HepG2 (cell line): ENCODE data around the gene EPHB4. TPM values are rescaled to one million over a fixed set of nuclear protein-coding genes. Genes with fewer than 3 reads are reported as not detected.

Experiments
- ADNP ChIP-seq: sonication (generic); formaldehyde crosslinking; IDR thresholded peaks from 2 replicates; pipeline ENCODE4 v1.4.0; 2020; ENCODE audit warnings: missing genetic modification reagents
- ATM ChIP-seq: fragments of 450-650 bp; IDR thresholded peaks from 2 replicates; pipeline ENCODE4 v1.7.1; 2017; ENCODE audit warnings: mild to moderate bottlenecking, borderline replicate concordance
- FOXO1 ChIP-seq: sonication (generic); formaldehyde crosslinking; IDR thresholded peaks from 2 replicates; pipeline ENCODE4 v1.4.0; 2020; ENCODE audit warnings: missing genetic modification reagents
- GABPB1 ChIP-seq: IDR thresholded peaks from 2 replicates; pipeline ENCODE4 v1.6.1; 2016; ENCODE audit warnings: mild to moderate bottlenecking, missing genetic modification reagents, moderate library complexity, missing compliant biosample characterization
- GATAD2A ChIP-seq: IDR thresholded peaks from 2 replicates; pipeline ENCODE4 v1.6.1; 2016
- HIVEP1 ChIP-seq: sonication (generic); formaldehyde crosslinking; IDR thresholded peaks from 2 replicates; pipeline ENCODE4 v1.4.0; 2020; ENCODE audit warnings: mild to moderate bottlenecking, missing genetic modification reagents
- NKX3-1 ChIP-seq: sonication (generic); formaldehyde crosslinking; IDR thresholded peaks from 2 replicates; pipeline ENCODE4 v1.5.0; 2020; ENCODE audit warnings: missing genetic modification reagents
- PHF20 ChIP-seq: sonication (generic); formaldehyde crosslinking; IDR thresholded peaks from 2 replicates; pipeline ENCODE4 v1.5.0; 2020; ENCODE audit warnings: mild to moderate bottlenecking, missing genetic modification reagents
- PPARG ChIP-seq: conservative IDR thresholded peaks from 2 replicates; pipeline ENCODE4 v1.6.1; 2016; ENCODE audit warnings: missing biosample characterization, missing genetic modification reagents
- RBFOX2 ChIP-seq: fragments of 200-400 bp; formaldehyde crosslinking; IDR thresholded peaks from 2 replicates; pipeline ENCODE4 v1.6.1; 2017; ENCODE audit warnings: low read depth, mild to moderate bottlenecking, low read length
- SMC3 ChIP-seq: IDR thresholded peaks from 2 replicates; pipeline ENCODE4 v1.6.1; 2011; ENCODE audit warnings: low read length, improper control_type of control experiment
- SP4 ChIP-seq: sonication (generic); formaldehyde crosslinking; IDR thresholded peaks from 2 replicates; pipeline ENCODE4 v1.8.1; 2023; ENCODE audit warnings: mild to moderate bottlenecking, missing genetic modification reagents
- SRSF4 ChIP-seq: fragments of 200-400 bp; formaldehyde crosslinking; IDR thresholded peaks from one replicate; pipeline ENCODE4 v1.6.1; 2018; ENCODE audit warnings: mild to moderate bottlenecking, low read depth, low read length, moderate library complexity; ENCODE audit not compliant: poor library complexity, severe bottlenecking
- ZBTB7B ChIP-seq: sonication (generic); formaldehyde crosslinking; IDR thresholded peaks from 2 replicates; pipeline ENCODE4 v1.4.0; 2020; ENCODE audit warnings: missing genetic modification reagents
- ZFP90 ChIP-seq: sonication (generic); formaldehyde crosslinking; IDR thresholded peaks from 2 replicates; pipeline ENCODE4 v1.8.0; 2022; ENCODE audit warnings: missing genetic modification reagents, mild to moderate bottlenecking, inconsistent platforms, borderline replicate concordance
- ZFY ChIP-seq: sonication (generic); formaldehyde crosslinking; IDR thresholded peaks from 2 replicates; pipeline ENCODE4 v1.4.0; 2020; ENCODE audit warnings: missing genetic modification reagents
- ZNF329 ChIP-seq: sonication (generic); formaldehyde crosslinking; IDR thresholded peaks from 2 replicates; pipeline ENCODE4 v1.9.0; 2021; ENCODE audit warnings: low read depth, mild to moderate bottlenecking, missing genetic modification reagents
- ZNF44 ChIP-seq: sonication (generic); formaldehyde crosslinking; IDR thresholded peaks from 2 replicates; pipeline ENCODE4 v1.5.1; 2020; ENCODE audit warnings: mild to moderate bottlenecking, missing genetic modification reagents
- ZNF501 ChIP-seq: sonication (generic); formaldehyde crosslinking; IDR thresholded peaks from 2 replicates; pipeline ENCODE4 v1.5.1; 2020; ENCODE audit warnings: mild to moderate bottlenecking, moderate library complexity, missing genetic modification reagents
- ZNF737 ChIP-seq: sonication (generic); formaldehyde crosslinking; IDR thresholded peaks from 2 replicates; pipeline ENCODE4 v1.5.0; 2020; ENCODE audit warnings: missing genetic modification reagents, mild to moderate bottlenecking, borderline replicate concordance
- ZNF746 ChIP-seq: sonication (generic); formaldehyde crosslinking; IDR thresholded peaks from 2 replicates; pipeline ENCODE4 v1.8.0; 2022; ENCODE audit warnings: mild to moderate bottlenecking, missing genetic modification reagents
- polyA plus RNA-seq, 8 experiments: library from polyadenylated mRNA; depleted of rRNA in 3 of 8; stranded (reverse) in 7 of 8; unstranded in 1 of 8; fragments of >200 nt; fragmentation: Illumina TruSeq in 4 of 8; extraction: Trizol in 4 of 8; gene quantifications; 2 replicates each; pipeline versions ENCODE4 v1.2.1 to v1.2.3, GENCODE V29; 2011 to 2016; ENCODE audit warnings: low read depth in 4 of 8, missing spikeins in 1 of 8, mixed read lengths in 1 of 8; ENCODE audit not compliant: insufficient read depth in 1 of 8
- total RNA-seq, 5 experiments: library from RNA; depleted of rRNA; stranded (reverse); fragments of >200 nt; fragmentation: Illumina TruSeq; extraction: Trizol; gene quantifications; 2 replicates each; pipeline ENCODE4 v1.2.3, GENCODE V29; 2016; ENCODE audit warnings: low read depth in 1 of 5
- TF ChIP-seq, protein P1 (sequence below): sonication (generic); formaldehyde crosslinking; IDR thresholded peaks from 2 replicates; pipeline ENCODE4 v1.4.0; 2020; ENCODE audit warnings: mild to moderate bottlenecking, missing genetic modification reagents
- TF ChIP-seq, protein P2 (sequence below): sonication (generic); formaldehyde crosslinking; IDR thresholded peaks from 2 replicates; pipeline ENCODE4 v1.4.0; 2020; ENCODE audit warnings: missing genetic modification reagents
- TF ChIP-seq, protein P3 (sequence below): sonication (generic); formaldehyde crosslinking; IDR thresholded peaks from 2 replicates; pipeline ENCODE4 v1.4.0; 2020; ENCODE audit warnings: missing genetic modification reagents
- TF ChIP-seq, protein P4 (sequence below): sonication (generic); formaldehyde crosslinking; IDR thresholded peaks from 2 replicates; pipeline ENCODE4 v1.5.1; 2020; ENCODE audit warnings: mild to moderate bottlenecking, missing genetic modification reagents, moderate library complexity
- TF ChIP-seq, protein P5 (sequence below): sonication (generic); formaldehyde crosslinking; IDR thresholded peaks from 2 replicates; pipeline ENCODE4 v1.8.1; 2023; ENCODE audit warnings: mild to moderate bottlenecking, moderate library complexity, missing genetic modification reagents

Gene EPHB4
- total and polyA plus RNA-seq, 2 of the 13 experiments (the other 11 are each of a cell fraction or from before 2014, with no cell fraction given), result 61.4 to 69.6 TPM

DNA sequence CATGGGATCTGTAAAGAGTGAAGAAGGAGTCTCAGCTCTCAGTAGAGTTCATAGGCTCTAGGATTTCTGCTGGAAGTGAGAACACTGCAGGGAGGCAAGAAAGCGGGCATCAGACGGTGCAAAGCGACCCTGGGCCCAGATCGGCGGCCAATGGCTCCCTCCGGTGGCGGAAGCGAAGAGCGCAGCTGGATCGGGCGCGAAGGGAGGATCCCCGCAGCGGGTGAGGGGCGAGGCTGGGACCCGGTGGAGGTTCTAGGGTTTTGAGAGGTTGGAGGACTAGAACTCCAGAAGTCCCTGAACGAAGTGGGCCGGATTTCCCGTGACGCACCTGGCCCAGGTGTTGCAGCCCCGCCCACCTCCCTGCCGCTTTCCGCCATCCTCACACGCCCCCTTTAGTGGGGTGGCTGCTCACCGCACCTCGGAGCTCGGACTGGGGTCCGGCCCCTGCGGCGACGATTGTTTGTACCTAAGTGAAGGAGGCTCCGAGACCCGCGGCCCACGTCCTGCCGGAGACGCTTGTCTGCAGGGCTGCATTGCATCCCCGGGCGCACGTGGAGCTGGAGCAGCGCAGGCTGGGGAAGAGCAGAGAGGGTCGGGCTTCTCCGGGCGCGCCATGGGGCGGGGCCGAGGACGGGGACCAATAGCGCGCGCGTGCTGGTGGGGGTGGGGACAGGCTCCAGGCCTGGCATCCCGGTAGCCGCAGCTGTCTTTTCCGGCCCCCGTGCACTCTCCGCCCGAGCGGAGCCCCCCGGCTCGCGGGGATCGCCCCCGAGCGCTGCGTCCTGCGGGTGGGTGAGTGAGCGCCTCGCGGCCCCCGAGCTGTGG lies 24.9 kb upstream of the EPHB4 start, which contains the start of gene SLC12A9 (continued):
- TF ChIP-seq, protein P1, sequence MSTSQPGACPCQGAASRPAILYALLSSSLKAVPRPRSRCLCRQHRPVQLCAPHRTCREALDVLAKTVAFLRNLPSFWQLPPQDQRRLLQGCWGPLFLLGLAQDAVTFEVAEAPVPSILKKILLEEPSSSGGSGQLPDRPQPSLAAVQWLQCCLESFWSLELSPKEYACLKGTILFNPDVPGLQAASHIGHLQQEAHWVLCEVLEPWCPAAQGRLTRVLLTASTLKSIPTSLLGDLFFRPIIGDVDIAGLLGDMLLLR (CRISPR knock-in tag), result peak; percentile 99; the same call in 1 of the 2 replicates
- TF ChIP-seq ZFP90 (CRISPR knock-in tag) (peak; percentile 82; the same call in 1 of the 2 replicates), ADNP (CRISPR knock-in tag) (no peak), SRSF4 (no peak), NKX3-1 (CRISPR knock-in tag) (no peak), GATAD2A (CRISPR knock-in tag) (0 out of 2 replicates have a peak, but pooled peaks have one; percentile 28), PHF20 (CRISPR knock-in tag) (peak; percentile 66), SMC3 (peak; percentile 72), RBFOX2 (peak; percentile 76), ZNF737 (no peak), ZBTB7B (CRISPR knock-in tag) (0 out of 2 replicates have a peak, but pooled peaks have one; percentile 16), FOXO1 (CRISPR knock-in tag) (peak; percentile 38; the same call in 1 of the 2 replicates), SP4 (CRISPR knock-in tag) (peak; percentile 54; the same call in 1 of the 2 replicates), PPARG (CRISPR knock-in tag) (no peak), ZNF44 (CRISPR knock-in tag) (peak; percentile 29; the same call in 1 of the 2 replicates), HIVEP1 (CRISPR knock-in tag) (peak; percentile 86; the same call in 1 of the 2 replicates), GABPB1 (CRISPR knock-in tag) (peak; percentile 73), ZNF501 (peak; percentile 84), ZNF746 (CRISPR knock-in tag) (0 out of 2 replicates have a peak, but pooled peaks have one; percentile 36), ATM (no peak), ZNF329 (CRISPR knock-in tag) (0 out of 2 replicates have a peak, but pooled peaks have one; percentile 8), ZFY (CRISPR knock-in tag) (peak; percentile 63)
- TF ChIP-seq, protein P2, sequence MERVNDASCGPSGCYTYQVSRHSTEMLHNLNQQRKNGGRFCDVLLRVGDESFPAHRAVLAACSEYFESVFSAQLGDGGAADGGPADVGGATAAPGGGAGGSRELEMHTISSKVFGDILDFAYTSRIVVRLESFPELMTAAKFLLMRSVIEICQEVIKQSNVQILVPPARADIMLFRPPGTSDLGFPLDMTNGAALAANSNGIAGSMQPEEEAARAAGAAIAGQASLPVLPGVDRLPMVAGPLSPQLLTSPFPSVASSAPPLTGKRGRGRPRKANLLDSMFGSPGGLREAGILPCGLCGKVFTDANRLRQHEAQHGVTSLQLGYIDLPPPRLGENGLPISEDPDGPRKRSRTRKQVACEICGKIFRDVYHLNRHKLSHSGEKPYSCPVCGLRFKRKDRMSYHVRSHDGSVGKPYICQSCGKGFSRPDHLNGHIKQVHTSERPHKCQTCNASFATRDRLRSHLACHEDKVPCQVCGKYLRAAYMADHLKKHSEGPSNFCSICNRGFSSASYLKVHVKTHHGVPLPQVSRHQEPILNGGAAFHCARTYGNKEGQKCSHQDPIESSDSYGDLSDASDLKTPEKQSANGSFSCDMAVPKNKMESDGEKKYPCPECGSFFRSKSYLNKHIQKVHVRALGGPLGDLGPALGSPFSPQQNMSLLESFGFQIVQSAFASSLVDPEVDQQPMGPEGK (CRISPR knock-in tag), result peak; percentile 56; the same call in 1 of the 2 replicates
- TF ChIP-seq, protein P3, sequence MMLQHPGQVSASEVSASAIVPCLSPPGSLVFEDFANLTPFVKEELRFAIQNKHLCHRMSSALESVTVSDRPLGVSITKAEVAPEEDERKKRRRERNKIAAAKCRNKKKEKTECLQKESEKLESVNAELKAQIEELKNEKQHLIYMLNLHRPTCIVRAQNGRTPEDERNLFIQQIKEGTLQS (CRISPR knock-in tag), result no peak
- TF ChIP-seq, protein P4, sequence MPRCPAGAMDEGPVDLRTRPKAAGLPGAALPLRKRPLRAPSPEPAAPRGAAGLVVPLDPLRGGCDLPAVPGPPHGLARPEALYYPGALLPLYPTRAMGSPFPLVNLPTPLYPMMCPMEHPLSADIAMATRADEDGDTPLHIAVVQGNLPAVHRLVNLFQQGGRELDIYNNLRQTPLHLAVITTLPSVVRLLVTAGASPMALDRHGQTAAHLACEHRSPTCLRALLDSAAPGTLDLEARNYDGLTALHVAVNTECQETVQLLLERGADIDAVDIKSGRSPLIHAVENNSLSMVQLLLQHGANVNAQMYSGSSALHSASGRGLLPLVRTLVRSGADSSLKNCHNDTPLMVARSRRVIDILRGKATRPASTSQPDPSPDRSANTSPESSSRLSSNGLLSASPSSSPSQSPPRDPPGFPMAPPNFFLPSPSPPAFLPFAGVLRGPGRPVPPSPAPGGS, result peak; percentile 91; the same call in 1 of the 2 replicates
- TF ChIP-seq, protein P5, sequence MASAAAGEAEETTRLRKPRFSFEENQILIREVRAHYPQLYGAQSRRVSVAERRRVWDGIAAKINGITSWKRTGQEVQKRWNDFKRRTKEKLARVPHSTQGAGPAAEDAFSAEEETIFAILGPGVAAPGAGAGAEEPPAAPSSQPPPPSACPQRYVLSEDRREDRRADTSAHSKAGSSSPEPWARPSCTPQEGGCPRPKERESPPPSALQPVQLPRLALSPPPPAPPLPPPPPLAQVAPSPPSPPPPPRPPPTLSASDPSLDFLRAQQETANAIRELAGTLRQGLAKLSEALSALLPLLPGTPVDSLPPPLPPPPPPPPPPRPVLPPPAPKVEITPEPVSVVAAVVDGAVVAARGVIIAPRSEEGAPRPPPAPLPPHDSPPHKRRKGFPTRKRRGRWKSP (CRISPR knock-in tag), result peak; percentile 65; the same call in 1 of the 2 replicates
